Frontal cortex (tissue), 4 donors: Measurements from ENCODE around the gene RNF26. TPM values are rescaled to one million over a fixed set of nuclear protein-coding genes. Genes with fewer than 3 reads are reported as not detected.
"Not testable (repeated sequence)": the region's sequence is repeated elsewhere in the genome, so short reads cannot be mapped to it uniquely, and the experiment has no call there.

Experiments
- DNase-seq, 2 donors: peaks; one replicate each; pipeline ENCODE4 v3.0.0; 2012; ENCODE audit warnings: low spot score in 2 of 2
- FAIRE-seq: peaks from 2 replicates; lab custom pipeline; 2012; peaks lifted over from hg19 to GRCh38; lab: Jason Lieb, UNC
- small RNA-seq: library from RNA; depleted of rRNA; stranded (forward); fragments of <200 nt; gene quantifications from one replicate; pipeline ENCODE3, GENCODE V24; 2014
- total RNA-seq: library from RNA; depleted of rRNA; stranded (reverse); fragments of >200 nt; gene quantifications from one replicate; pipeline ENCODE4 v1.2.3, GENCODE V29; 2014
- donor health status: control.
- donor health status: control.
- donor health status: control.

The RNF26 gene
- total RNA-seq, 1 donor from 2014 or later, result 2.9 TPM

GRCh38 chr11:119378851-119379465 lies 44.6 kb downstream of the RNF26 start:
- FAIRE-seq (no peak), DNase-seq (no peak)

- FAIRE-seq (no peak), DNase-seq (no peak)
Measured at GRCh38 chr11:119380160-119380826, 46.0 kb downstream of the RNF26 start.

DNA sequence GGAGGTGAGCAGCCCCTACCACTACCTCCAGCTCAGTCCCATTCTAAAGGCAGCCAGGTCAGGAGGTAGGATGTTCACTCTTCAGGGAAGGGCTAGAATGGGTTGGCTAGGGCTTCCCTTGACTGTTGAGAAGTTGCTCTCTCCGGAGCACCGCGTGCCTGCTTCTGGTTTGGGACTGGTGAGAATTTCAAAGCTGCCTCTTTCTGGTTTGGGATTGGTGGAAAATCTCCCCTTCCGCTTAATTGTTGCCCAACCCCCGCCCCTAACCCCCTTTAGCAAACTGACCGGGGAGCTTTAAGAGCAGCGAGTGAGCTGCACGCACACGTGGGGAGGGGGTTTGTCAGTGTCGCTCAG lies 46.5 kb downstream of the RNF26 start:
- DNase-seq (no peak), FAIRE-seq (no peak)

DNA sequence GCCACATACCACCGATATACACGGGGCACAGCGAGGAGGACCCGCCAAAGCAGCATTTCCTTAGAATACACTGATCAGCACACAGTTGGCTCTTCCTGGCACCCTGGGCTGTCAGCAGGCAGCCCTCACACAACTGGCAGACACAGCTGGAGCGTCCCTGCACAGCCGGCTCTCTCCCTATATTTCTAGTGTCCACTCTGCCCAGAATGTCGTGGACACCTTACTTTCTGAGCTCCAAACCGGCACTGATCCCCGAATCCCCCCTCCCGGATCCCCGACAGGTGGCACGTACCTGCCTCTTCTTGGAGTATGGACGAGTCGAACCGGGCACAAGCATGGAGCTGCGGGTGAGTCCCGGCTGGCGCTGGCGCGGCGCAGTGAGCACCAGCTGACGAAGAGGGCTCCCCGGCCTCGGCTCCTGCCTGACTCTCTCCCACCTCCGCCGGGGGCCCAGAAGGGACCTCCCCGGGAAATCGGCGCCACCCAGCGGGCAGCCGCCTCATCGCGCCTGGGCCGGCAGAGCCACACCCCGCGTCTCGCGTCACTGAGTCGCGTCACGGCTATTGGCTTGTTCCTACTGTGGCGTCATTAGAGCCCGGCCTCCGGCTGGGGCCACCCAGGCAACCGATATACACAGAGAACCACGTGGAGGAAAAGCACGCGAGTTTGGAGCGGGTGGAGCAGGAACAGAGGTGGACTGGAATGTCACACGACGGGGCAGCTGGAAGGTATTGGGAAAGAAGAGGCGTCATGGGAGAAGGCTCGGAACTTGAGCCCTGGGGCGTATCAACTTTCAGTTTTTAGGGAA lies 47.1 kb downstream of the RNF26 start, which contains the start of gene USP2:
Gene USP2, minus strand, starts transcription at position 510 of the 808 bp plus-strand sequence. CDS start 8,210 bp downstream, outside the sequence.
- FAIRE-seq, result peak; percentile 92
- peak; percentile 87 to 96 for DNase-seq

GRCh38 chr11:119382101-119382500 lies 47.8 kb downstream of the RNF26 start:
- no peak for DNase-seq
- no peak for FAIRE-seq

DNA sequence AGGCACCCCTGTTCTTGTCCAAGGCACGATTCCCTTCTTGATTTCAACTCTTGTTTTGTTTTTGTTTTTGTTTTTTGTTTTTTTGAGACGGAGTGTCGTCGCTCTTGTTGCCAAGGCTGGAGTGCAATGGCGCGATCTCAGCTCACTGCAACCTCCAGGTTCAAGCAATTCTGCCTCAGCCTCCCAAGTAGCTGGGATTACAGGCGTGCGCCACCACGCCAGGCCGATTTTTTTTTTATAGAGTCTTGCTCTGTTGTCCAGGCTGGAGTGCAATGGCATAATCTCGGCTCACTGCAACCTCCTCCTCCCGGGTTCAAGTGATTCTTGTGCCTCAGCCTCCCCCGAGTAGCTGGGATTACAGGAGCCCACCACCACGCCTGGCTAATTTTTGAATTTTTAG lies 48.2 kb downstream of the RNF26 start:
- FAIRE-seq, result not testable (repeated sequence)

GRCh38 chr11:119384332-119384731 lies 50.0 kb downstream of the RNF26 start:
- FAIRE-seq (no peak), DNase-seq (no peak)

More for the DNA sequence above, 48.2 kb downstream of the RNF26 start:
- not testable (repeated sequence) for DNase-seq

Small RNA genes within 50 kb of the gene (small RNA-seq; reads per million reads assigned to genes)
- not detected for gene RF01225
- gene RNU6-262P, result not detected

Other genes with a start within 250 kb of the RNF26 start
- 3.7 TPM for gene HMBS, start 249.6 kb upstream of the RNF26 start, total RNA-seq
- gene DPAGT1, start 232.7 kb upstream of the RNF26 start, total RNA-seq, result 5.3 TPM
- gene C2CD2L, start 227.2 kb upstream of the RNF26 start, total RNA-seq, result 11.4 TPM
- 24.5 TPM for gene HINFP, start 212.9 kb upstream of the RNF26 start, total RNA-seq
- gene ABCG4, start 185.5 kb upstream of the RNF26 start, total RNA-seq, result 2.0 TPM
- 2.0 TPM for gene NLRX1, start 165.8 kb upstream of the RNF26 start, total RNA-seq
- not detected for gene NHERF4, start 149.1 kb upstream of the RNF26 start, total RNA-seq
- 8.6 TPM for gene CBL, start 128.2 kb upstream of the RNF26 start, total RNA-seq
- gene MCAM, start 17.4 kb upstream of the RNF26 start, total RNA-seq, result 11.4 TPM
- 2.4 TPM for gene C1QTNF5, start 6.4 kb downstream of the RNF26 start, total RNA-seq
- not detected for gene MFRP, start 12.2 kb downstream of the RNF26 start, total RNA-seq
- 2.4 TPM for gene USP2, start 47.2 kb downstream of the RNF26 start, total RNA-seq
- 15.1 TPM for gene THY1, start 88.6 kb downstream of the RNF26 start, total RNA-seq